ENCODE results near the gene MTCL3.

The MTCL3 gene

DNA sequence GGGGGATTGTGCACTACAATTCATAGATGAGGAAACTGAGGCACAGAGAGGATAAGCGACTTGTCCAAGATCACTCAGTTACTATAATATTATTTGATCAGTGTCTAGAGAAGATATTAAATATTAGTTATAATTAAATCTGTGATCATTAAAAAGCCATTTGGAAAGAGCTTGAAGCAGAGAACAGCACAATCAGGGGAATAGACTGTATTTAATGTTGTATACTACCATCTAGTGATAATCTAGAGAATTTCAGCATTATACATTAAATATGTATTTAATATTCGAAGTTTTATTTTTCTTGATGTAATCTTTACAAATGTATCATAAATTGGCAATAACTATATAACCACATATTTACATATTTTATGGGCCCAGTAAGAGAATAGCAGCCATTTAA, 20.1 kb upstream of the MTCL3 start:
- Histone ChIP-seq H3K27me3 (no peaks in the 10 kb centered on the region), H3K4me1 (no peaks in the 10 kb centered on the region), H3K36me3 (no peaks in the 10 kb centered on the region), H3K27ac (no peak overlapping the region), H3K9me3 (no peaks in the 10 kb centered on the region), H3K4me3 (no peak overlapping the region)
- no peak for DNase-seq (ENCODE audit: low spot score in 2 of 2)
- 36% methylated on average over 2 of the region's 2 CpGs for WGBS
- no peak for TF ChIP-seq EP300 (IDR thresholded peaks at IDR 0.05)
- TF ChIP-seq, protein P1, sequence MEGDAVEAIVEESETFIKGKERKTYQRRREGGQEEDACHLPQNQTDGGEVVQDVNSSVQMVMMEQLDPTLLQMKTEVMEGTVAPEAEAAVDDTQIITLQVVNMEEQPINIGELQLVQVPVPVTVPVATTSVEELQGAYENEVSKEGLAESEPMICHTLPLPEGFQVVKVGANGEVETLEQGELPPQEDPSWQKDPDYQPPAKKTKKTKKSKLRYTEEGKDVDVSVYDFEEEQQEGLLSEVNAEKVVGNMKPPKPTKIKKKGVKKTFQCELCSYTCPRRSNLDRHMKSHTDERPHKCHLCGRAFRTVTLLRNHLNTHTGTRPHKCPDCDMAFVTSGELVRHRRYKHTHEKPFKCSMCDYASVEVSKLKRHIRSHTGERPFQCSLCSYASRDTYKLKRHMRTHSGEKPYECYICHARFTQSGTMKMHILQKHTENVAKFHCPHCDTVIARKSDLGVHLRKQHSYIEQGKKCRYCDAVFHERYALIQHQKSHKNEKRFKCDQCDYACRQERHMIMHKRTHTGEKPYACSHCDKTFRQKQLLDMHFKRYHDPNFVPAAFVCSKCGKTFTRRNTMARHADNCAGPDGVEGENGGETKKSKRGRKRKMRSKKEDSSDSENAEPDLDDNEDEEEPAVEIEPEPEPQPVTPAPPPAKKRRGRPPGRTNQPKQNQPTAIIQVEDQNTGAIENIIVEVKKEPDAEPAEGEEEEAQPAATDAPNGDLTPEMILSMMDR (IDR thresholded peaks at IDR 0.05), result peak in 1 of 2 donors; percentile 33
- TF ChIP-seq POLR2AphosphoS5 (IDR thresholded peaks at IDR 0.05), result no peak
- TF ChIP-seq POLR2A (IDR thresholded peaks at IDR 0.05), result no peak

- Histone ChIP-seq H3K9me3 (no peaks in the 10 kb centered on the region), H3K4me1 (no peaks in the 10 kb centered on the region), H3K27ac (no peak overlapping the region), H3K4me3 (no peak overlapping the region), H3K36me3 (no peaks in the 10 kb centered on the region), H3K27me3 (no peaks in the 10 kb centered on the region)
- TF ChIP-seq POLR2A (IDR thresholded peaks at IDR 0.05) (no peak), POLR2AphosphoS5 (IDR thresholded peaks at IDR 0.05) (no peak), EP300 (IDR thresholded peaks at IDR 0.05) (no peak)
- TF ChIP-seq, protein P1 (IDR thresholded peaks at IDR 0.05), result no peak
- 55% methylated on average over 2 of the region's 2 CpGs for WGBS
- no peak for DNase-seq (ENCODE audit: low spot score in 2 of 2)
Observed at GRCh38 chr6:127538750-127539264, 19.7 kb upstream of the MTCL3 start.

DNA sequence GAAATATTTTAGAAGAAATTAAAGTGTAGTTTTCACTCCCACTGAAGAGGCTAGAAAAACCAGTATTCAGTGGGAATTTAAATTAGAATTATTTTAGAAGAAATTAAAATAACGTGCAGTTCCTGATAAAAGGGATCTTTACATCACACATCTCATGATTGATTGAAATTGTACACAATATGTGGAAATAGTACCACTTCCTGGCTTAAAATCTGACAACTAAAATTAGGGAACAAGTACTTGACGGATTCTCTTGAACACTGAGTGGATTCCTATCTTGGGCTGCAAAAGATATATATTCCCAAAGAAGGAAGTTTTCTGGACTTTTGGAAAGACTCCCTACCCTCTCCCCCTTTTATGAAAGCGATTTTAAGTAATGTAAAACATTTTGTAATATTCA, 14.6 kb upstream of the MTCL3 start:
- 72% methylated on average over 3 of the region's 3 CpGs for WGBS
- H3K9me3 ChIP-seq, result no peaks in the 10 kb centered on the region
- no peaks in the 10 kb centered on the region for H3K36me3 ChIP-seq
- no peak overlapping the region for H3K4me3 ChIP-seq
- no peak overlapping the region for H3K27ac ChIP-seq
- no peaks in the 10 kb centered on the region for H3K27me3 ChIP-seq
- DNase-seq (ENCODE audit: low spot score in 2 of 2), result no peak
- H3K4me1 ChIP-seq, result no peaks in the 10 kb centered on the region
- TF ChIP-seq EP300 (IDR thresholded peaks at IDR 0.05) (no peak), POLR2A (IDR thresholded peaks at IDR 0.05) (no peak), POLR2AphosphoS5 (IDR thresholded peaks at IDR 0.05) (no peak)
- TF ChIP-seq, protein P1 (IDR thresholded peaks at IDR 0.05), result no peak

DNA sequence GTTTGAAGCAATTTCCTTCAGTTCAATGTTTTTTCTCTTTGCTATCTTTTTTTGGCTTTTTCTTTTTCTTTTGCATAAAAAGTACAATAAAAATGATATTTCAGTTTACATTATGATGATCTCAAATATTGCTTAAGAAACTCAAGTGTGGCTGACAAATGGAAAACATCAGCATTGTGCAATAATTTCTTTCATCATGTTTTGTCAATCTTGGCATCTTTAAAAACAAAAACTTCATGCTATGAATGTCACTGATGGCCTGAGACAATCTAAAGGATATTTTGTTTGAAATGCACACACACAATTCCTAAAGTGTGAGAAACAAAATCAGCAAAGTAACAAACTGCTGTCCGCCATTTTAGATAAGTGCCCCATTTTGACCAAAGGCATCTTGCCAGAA, 13.9 kb upstream of the MTCL3 start:
- DNase-seq (ENCODE audit: low spot score in 2 of 2), result no peak
- WGBS, result 92% methylated on average over 1 of the region's 1 CpG
- TF ChIP-seq POLR2A (IDR thresholded peaks at IDR 0.05), result no peak
- no peak for TF ChIP-seq POLR2AphosphoS5 (IDR thresholded peaks at IDR 0.05)
- TF ChIP-seq EP300 (IDR thresholded peaks at IDR 0.05), result no peak
- TF ChIP-seq, protein P1 (IDR thresholded peaks at IDR 0.05), result no peak
- Histone ChIP-seq H3K4me3 (no peak overlapping the region), H3K27ac (no peak overlapping the region), H3K36me3 (no peaks in the 10 kb centered on the region), H3K9me3 (no peaks in the 10 kb centered on the region), H3K27me3 (no peaks in the 10 kb centered on the region), H3K4me1 (no peaks in the 10 kb centered on the region)

DNA sequence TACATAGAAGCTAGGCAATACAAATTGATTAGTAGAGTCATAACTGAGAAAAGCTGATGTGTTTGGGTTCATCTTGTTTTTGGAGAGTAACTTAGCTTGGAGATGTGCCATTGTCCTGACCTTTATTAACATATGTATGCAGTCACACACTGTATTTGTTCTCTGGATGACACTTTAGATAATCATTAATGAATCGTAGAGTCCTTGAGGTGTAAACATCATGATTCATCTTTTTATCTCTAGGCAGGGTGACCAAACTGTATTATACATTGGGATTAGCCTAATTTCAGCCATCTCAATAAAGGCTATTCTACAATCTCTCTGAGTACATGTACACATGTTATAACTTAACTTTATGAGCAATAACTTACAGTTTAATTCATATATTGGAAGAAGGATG, 3.6 kb upstream of the MTCL3 start:
- Histone ChIP-seq H3K9me3 (no peaks in the 10 kb centered on the region), H3K4me1 (peaks cover 14% of the 10 kb centered on the region), H3K36me3 (no peaks in the 10 kb centered on the region), H3K27me3 (peaks cover 49% of the 10 kb centered on the region), H3K4me3 (no peak overlapping the region), H3K27ac (no peak overlapping the region)
- DNase-seq (ENCODE audit: low spot score in 2 of 2), result no peak
- TF ChIP-seq POLR2AphosphoS5 (IDR thresholded peaks at IDR 0.05), result no peak
- no peak for TF ChIP-seq POLR2A (IDR thresholded peaks at IDR 0.05)
- TF ChIP-seq, protein P1 (IDR thresholded peaks at IDR 0.05), result no peak
- TF ChIP-seq EP300 (IDR thresholded peaks at IDR 0.05), result no peak
- 74% methylated on average over 1 of the region's 1 CpG for WGBS

All from suprapubic skin (tissue), 4 donors.